Testis (tissue), 3 donors: ENCODE data around the gene SHLD1. TPM values are rescaled to one million over a fixed set of nuclear protein-coding genes. Genes with fewer than 3 reads are reported as not detected.
"Not testable (repeated sequence)": the region's sequence is repeated elsewhere in the genome, so short reads cannot be mapped to it uniquely, and the experiment has no call there.

ENCODE experiments used
- DNase-seq: peaks from one replicate; pipeline ENCODE4 v3.0.0-alpha.2; 2019
- H3K27ac ChIP-seq, 2 donors: fragments of 200-600 bp; sonication (generic); one replicate each; pipeline ENCODE4 v1.5.1; 2019
- H3K27me3 ChIP-seq: fragments of 200-600 bp; sonication (generic); one replicate; pipeline ENCODE4 v1.5.1; 2019
- H3K36me3 ChIP-seq: fragments of 200-600 bp; sonication (generic); one replicate; pipeline ENCODE4 v1.5.1; 2017; ENCODE audit warnings: low read depth; ENCODE audit errors: missing control alignments
- H3K4me1 ChIP-seq: fragments of 200-600 bp; sonication (generic); one replicate; pipeline ENCODE4 v1.5.1; 2019
- H3K4me3 ChIP-seq, 2 donors: fragments of 200-600 bp; sonication (generic); one replicate each; pipeline ENCODE4 v1.5.1; 2017 to 2019
- H3K9me3 ChIP-seq: fragments of 200-600 bp; sonication (generic); one replicate; pipeline ENCODE4 v1.5.1; 2017
- CTCF ChIP-seq, 3 experiments: fragments of 450-650 bp in 2 of 3; fragments of 200-600 bp in 1 of 3; sonication (generic) in 1 of 3; IDR thresholded peaks; one replicate each; pipeline ENCODE4 v1.5.1; 2016 to 2019; ENCODE audit warnings: antibody characterized with exemption in 3 of 3, mild to moderate bottlenecking in 2 of 3, moderate library complexity in 1 of 3
- POLR2A ChIP-seq: fragments of 450-650 bp; IDR thresholded peaks from one replicate; pipeline ENCODE4 v1.6.1; 2017; ENCODE audit warnings: antibody characterized with exemption, mild to moderate bottlenecking, moderate library complexity
- WGBS, 2 donors: methylation state at CpG; one replicate each; pipeline ENCODE4 v1.1.5; 2018; 5-methylcytosine and 5-hydroxymethylcytosine counted together
- intact Hi-C: fragments of 100-400 bp; cut with DNase I; formaldehyde crosslinking; loops from one replicate; pipeline ENCODE4 v1.15.1; 2023; ENCODE audit warnings: low total_unique reads
- polyA plus RNA-seq: library from polyadenylated mRNA; stranded (reverse); fragments of 350-450 nt; fragmentation: Illumina TruSeq; extraction: RNeasy Lipid Tissue Mini Kit (QIAGEN cat#74804); gene quantifications from one replicate; pipeline ENCODE4 v1.2.3, GENCODE V29; 2014; ENCODE audit warnings: low read depth, low replicate concordance; ENCODE audit not compliant: insufficient read depth
- total RNA-seq, 2 donors: library from RNA; depleted of rRNA; stranded (reverse); fragments of >200 nt; gene quantifications; one replicate each; pipeline ENCODE4 v1.2.3, GENCODE V29; 2016

SHLD1 gene
- total and polyA plus RNA-seq, 3 donors from 2014 or later, result 2.2 to 6.0 (median 5.4) TPM

- H3K36me3 ChIP-seq, result no peaks in the 10 kb centered on the region
- no peaks in the 10 kb centered on the region for H3K27me3 ChIP-seq
- no peak overlapping the region for H3K4me3 ChIP-seq
- TF ChIP-seq POLR2A (no peak), CTCF (IDR thresholded peaks at IDR 0.05) (no peak)
- no peaks in the 10 kb centered on the region for H3K9me3 ChIP-seq
- H3K27ac ChIP-seq, result no peak overlapping the region
- no peaks in the 10 kb centered on the region for H3K4me1 ChIP-seq
- intact Hi-C loops, result no loop called here
- DNase-seq, result no peak
- WGBS, 2 donors, result 100% methylated on average over 1 of the region's 1 CpG; no CpG with 5 or more reads in 1 of the 2 donors
These were observed 31.2 kb upstream of the SHLD1 start for GRCh38 chr20:5718896-5719595.

GRCh38 chr20:5719861-5720403, 30.3 kb upstream of the SHLD1 start:
- no peaks in the 10 kb centered on the region for H3K36me3 ChIP-seq

GRCh38 chr20:5720696-5721095, 29.5 kb upstream of the SHLD1 start:
- no peaks in the 10 kb centered on the region for H3K4me1 ChIP-seq
- 59 to 72% methylated on average over 5 of the region's 5 CpGs for WGBS, 2 donors
- H3K36me3 ChIP-seq, result no peaks in the 10 kb centered on the region
- no peaks in the 10 kb centered on the region for H3K9me3 ChIP-seq
- intact Hi-C loops, result no loop called here
- no peak for DNase-seq
- H3K27me3 ChIP-seq, result no peaks in the 10 kb centered on the region
- H3K27ac ChIP-seq, result no peak overlapping the region
- TF ChIP-seq POLR2A (no peak), CTCF (IDR thresholded peaks at IDR 0.05) (no peak)
- no peak overlapping the region for H3K4me3 ChIP-seq

More at GRCh38 chr20:5719861-5720403, 30.3 kb upstream of the SHLD1 start:
- Histone ChIP-seq H3K9me3 (no peaks in the 10 kb centered on the region), H3K27ac (no peak overlapping the region), H3K27me3 (no peaks in the 10 kb centered on the region), H3K4me1 (no peaks in the 10 kb centered on the region), H3K4me3 (no peak overlapping the region)
- intact Hi-C loops, result no loop called here
- TF ChIP-seq POLR2A (no peak), CTCF (IDR thresholded peaks at IDR 0.05) (no peak)
- WGBS, 2 donors, result 72 to 75% methylated on average over 6 of the region's 6 CpGs
- no peak for DNase-seq

- WGBS, 2 donors, result 91 to 95% methylated on average over 6 of the region's 6 CpGs
- not testable (repeated sequence) for H3K9me3 ChIP-seq
These were observed 28.8 kb upstream of the SHLD1 start for GRCh38 chr20:5721356-5721755.

GRCh38 chr20:5722927-5723326, 27.3 kb upstream of the SHLD1 start:
- TF ChIP-seq POLR2A, result no peak
- H3K4me3 ChIP-seq, result no peak overlapping the region
- no peak overlapping the region for H3K27ac ChIP-seq
- intact Hi-C loops, result no loop called here
- no peaks in the 10 kb centered on the region for H3K27me3 ChIP-seq
- no peaks in the 10 kb centered on the region for H3K9me3 ChIP-seq
- 83 to 86% methylated on average over 9 of the region's 9 CpGs for WGBS, 2 donors
- H3K36me3 ChIP-seq, result no peaks in the 10 kb centered on the region
- no peak for DNase-seq
- H3K4me1 ChIP-seq, result no peaks in the 10 kb centered on the region

More at GRCh38 chr20:5721356-5721755, 28.8 kb upstream of the SHLD1 start:
- H3K4me3 ChIP-seq, H3K4me1 ChIP-seq, H3K27me3 ChIP-seq, H3K36me3 ChIP-seq, H3K27ac ChIP-seq, intact Hi-C loops, DNase-seq: not testable (repeated sequence)

- H3K4me3 ChIP-seq, DNase-seq, H3K27me3 ChIP-seq, H3K9me3 ChIP-seq, H3K4me1 ChIP-seq, intact Hi-C loops, H3K36me3 ChIP-seq, H3K27ac ChIP-seq: not testable (repeated sequence)
- WGBS, 2 donors, result 88 to 91% methylated on average over 3 of the region's 3 CpGs
These were observed 25.1 kb upstream of the SHLD1 start for GRCh38 chr20:5725183-5725463.
